ENCODE data around the gene CHEK2.
A peak's percentile ranks its signal among the peaks of the same experiment; 100 is the strongest.
"Not testable (repeated sequence)": the region's sequence is repeated elsewhere in the genome, so short reads cannot be mapped to it uniquely, and the experiment has no call there.

The CHEK2 gene

GRCh38 chr22:28682966-28683365 lies 58.7 kb downstream of the CHEK2 start:
- not testable (repeated sequence) for DNase-seq

DNA sequence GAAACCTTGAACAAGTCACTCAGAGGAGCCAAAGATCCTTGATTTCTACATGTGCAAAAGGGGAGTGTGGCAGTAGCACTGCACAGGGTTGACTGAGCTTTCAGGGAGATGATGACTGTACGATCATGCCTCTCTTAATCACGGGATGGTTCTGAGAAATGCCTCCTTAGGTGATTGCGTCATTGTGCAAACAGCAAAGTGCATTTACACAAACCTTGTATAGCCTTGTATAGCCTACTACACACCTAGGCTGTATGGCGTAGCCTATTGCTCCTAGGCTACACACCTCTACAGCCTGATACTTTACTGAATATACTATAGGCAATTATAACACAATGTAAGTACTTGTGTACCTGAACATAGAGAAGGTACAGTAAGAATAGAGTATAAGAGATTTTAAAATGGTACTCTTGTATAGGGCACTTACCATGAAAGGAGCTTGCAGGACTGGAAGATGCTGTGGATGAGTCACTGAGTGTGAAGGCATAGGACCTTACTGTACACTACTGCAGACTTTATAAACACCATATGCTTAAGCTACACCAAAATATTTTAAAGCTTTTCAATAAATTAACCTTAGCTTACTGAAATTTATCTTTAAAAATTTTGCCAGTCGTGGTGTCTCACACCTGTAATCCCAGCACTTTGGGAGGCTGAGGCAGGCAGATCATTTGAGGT lies 60.7 kb downstream of the CHEK2 start:
- DNase-seq: peak; percentile 23

DNA sequence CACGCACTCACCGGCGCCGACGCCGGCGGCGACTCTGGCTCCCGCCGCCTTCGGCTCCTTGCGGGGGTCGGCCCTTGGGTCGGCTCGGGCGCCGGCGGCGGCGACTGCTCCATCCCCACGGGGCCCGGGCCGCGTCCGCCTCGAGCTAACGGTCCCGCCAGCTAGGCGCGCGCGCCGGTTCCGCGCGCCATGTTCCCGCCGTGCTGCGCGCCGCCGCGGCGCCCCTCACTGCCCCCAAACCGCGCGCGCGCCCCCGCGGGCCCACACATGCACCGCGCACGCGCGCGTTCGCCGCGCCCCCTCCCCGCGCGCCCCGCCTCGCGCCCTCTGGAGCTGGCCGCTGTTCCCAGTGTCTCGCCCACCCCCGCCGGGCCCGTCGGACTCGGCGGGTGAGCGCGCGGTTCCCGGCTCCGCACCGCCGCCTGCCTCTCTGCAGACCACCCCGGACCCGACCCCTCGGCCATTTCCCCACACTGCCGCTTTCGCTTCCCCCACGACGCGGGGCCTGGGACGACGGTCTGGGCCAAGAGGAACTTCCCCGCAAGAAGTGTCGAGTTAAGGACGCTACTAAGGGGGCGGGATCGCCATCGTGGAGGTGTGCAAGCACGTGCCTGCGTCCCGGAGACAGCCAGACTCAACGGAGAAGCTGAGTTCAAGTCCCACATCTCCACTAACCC lies 61.9 kb downstream of the CHEK2 start, which contains the start of gene TTC28:
TTC28 (minus strand) TSS at position 230 of the 677 bp plus-strand sequence; CDS start at position 113, 117 bp downstream.
- DNase-seq: not testable (repeated sequence)

DNA sequence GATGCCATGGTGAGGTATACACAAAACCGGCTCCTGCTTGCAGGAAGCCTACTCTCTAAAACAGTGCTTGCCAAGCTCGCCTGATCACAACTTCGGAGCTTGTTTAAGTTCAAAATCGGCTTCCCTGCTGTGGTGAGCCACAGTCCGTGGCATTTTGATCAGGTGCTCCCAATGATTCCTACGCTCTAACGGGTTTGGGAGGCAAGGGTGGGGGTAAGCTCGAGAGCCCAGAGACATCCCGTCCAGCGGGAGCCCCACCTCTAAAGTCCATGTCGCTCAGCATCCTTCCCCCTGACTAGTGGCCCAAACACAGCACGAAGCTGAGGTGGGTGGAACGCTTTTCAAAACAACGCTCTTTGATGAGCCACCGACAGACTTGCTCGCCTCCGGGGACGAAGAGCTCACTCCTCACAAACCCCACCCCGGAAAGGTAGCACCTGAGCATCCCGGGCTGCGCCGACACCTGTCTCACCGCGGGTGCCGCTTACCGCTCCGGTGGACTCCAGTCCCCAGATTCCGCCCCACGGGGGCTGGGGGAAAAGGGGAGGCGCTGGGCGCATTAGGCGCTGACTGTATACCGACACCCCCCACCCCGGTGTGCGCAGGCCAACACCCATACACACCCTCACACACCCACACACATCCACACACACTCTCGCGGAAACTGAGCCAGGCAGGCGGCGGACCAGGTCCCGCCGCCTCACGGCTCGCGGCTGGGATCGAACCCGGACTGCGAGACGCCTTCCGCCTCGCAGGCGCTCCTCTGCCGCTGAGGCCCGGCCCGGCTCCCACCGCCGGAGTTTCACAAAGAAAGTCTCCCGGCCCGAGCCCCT lies 62.6 kb downstream of the CHEK2 start:
- not testable (repeated sequence) for DNase-seq

GRCh38 chr22:28678170-28678569 lies 63.5 kb downstream of the CHEK2 start:
- not testable (repeated sequence) for DNase-seq

- DNase-seq: peak; percentile 70
Measured at GRCh38 chr22:28674121-28674563, 67.5 kb downstream of the CHEK2 start.

GRCh38 chr22:28670756-28671155 lies 70.9 kb downstream of the CHEK2 start:
- no peak for DNase-seq

GRCh38 chr22:28670161-28670560 lies 71.5 kb downstream of the CHEK2 start:
- no peak for DNase-seq

DNA sequence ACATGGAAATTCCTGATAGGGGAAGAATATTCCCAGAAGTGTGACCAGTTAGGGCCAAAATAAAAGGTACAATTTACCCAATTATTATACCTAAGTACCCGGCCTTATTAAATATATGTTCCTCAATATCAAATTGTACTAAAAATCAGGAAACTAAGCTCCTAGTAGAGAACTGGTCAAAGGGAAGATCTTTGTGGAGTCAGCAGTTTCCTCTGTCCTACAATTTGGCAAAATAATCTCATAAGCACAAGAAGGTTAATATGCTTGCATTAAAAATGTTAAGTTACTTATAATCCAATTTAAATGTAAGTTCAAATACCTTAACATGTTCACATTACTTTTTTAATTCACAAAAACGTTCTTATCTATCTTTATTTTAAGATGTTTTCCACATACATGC lies 72.2 kb downstream of the CHEK2 start:
- no peak for DNase-seq

- not testable (repeated sequence) for DNase-seq
Measured at GRCh38 chr22:28663569-28663942, 78.1 kb downstream of the CHEK2 start.

DNA sequence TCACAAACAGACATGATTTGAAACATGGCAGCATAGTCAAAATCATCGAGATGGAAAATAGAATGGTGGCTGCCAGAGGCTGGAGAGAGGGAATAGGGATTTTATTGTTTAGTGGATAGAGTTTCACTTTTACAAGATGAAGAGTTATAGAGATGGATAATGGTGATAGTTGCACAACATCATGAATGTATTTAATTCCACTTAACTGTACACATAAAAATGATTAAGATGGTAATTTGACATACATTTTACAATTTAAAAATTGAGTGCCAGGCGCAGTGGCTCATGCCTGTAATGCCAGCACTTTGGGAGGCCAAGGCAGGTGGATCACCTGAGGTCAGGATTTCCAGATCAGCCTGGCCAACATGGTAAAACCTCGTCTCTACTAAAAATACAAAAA lies 83.2 kb downstream of the CHEK2 start:
- no peak for DNase-seq

DNA sequence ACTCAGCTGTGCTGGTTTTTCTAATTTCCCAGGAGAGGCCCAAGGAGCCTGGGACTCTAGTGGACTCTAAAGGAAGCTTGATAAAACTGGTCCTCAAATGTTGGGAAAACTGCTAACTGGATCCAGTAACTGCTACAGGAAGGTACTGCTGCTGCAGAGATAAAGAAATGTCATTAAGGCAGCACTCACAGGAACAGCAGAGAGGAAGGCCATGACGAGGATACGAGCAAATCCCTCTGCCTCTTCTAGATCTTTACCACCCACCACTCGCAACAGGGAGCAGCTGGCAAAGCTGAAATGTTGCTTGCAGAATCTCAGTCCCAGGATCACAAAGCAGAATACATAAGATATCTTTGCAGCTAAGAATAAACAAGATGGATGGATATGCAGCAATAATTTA lies 85.4 kb downstream of the CHEK2 start:
- no peak for DNase-seq

DNA sequence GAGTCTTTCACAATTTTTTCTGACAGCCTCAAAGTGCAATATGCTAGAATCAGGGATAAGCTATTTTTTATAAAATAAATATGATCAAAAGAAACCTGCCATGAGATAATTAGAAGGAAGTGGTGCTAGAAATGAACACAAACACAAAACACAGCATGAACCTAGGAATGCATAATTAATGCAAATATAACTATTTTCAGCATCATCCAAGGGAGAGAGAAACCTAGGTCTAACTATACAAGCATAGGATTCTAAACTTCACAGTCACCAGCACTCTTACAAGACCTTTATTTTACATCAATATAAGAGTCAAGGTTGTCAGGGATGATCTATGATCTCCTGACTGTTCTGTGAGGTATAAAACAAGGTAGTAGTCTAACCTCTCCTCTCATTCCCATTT lies 91.2 kb downstream of the CHEK2 start:
- no peak for DNase-seq

- DNase-seq: no peak
Measured at GRCh38 chr22:28648792-28649191, 92.8 kb downstream of the CHEK2 start.

DNA sequence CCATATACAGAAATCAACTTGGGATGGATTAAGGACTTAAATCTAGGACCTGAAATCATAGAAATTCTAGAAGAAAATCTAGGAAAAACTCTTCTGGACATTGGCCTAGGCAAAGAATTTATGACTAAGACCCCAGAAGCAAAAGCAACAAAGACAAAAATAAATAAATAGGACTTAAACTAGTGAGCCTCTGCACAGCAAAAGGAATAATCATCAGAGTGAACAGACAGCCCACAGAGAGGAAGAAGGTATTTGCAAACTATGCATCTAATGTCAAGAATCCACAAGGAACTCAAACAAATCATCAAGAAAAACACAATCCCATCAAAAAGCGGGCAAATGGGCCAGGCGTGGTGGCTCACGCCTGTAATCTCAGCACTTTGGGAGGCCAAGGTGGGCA lies 94.4 kb downstream of the CHEK2 start:
- DNase-seq: no peak

- no peak for DNase-seq
Measured at GRCh38 chr22:28639321-28639720, 102.3 kb downstream of the CHEK2 start.
